Endodermal cell (in vitro differentiated cells): ENCODE results near the gene UNK. TPM values are rescaled to one million over a fixed set of nuclear protein-coding genes. Genes with fewer than 3 reads are reported as not detected.
"Not testable (repeated sequence)": the region's sequence is repeated elsewhere in the genome, so short reads cannot be mapped to it uniquely, and the experiment has no call there.

Experiments
- DNase-seq: peaks from one replicate; pipeline ENCODE4 v3.0.0-alpha.2; 2017
- H3K27ac ChIP-seq: 2 replicates; pipeline ENCODE4 v1.5.1; 2013; ENCODE audit warnings: mild to moderate bottlenecking, low read depth, low read length, moderate library complexity
- H3K27me3 ChIP-seq: 2 replicates; pipeline ENCODE4 v1.6.1; 2013; ENCODE audit warnings: mild to moderate bottlenecking, low read length, moderate library complexity; ENCODE audit not compliant: insufficient read depth, control insufficient read depth, poor library complexity, severe bottlenecking
- H3K36me3 ChIP-seq: 2 replicates; pipeline ENCODE4 v1.7.0; 2013; ENCODE audit warnings: mild to moderate bottlenecking, low read length, moderate library complexity; ENCODE audit not compliant: control insufficient read depth, insufficient read depth
- H3K4me1 ChIP-seq: one replicate; pipeline ENCODE4 v1.7.0; 2013; ENCODE audit warnings: low read length; ENCODE audit not compliant: control insufficient read depth, insufficient read depth
- H3K4me3 ChIP-seq: 2 replicates; pipeline ENCODE4 v1.5.1; 2013; ENCODE audit warnings: mild to moderate bottlenecking, low read length, moderate library complexity
- H3K9ac ChIP-seq: 2 replicates; pipeline ENCODE4 v1.6.1; 2013; ENCODE audit warnings: mild to moderate bottlenecking, low read length, moderate library complexity; ENCODE audit not compliant: poor library complexity, severe bottlenecking; ENCODE audit errors: extremely low read depth
- H3K9me3 ChIP-seq: 2 replicates; pipeline ENCODE4 v1.6.1; 2013; ENCODE audit warnings: mild to moderate bottlenecking, low read length, moderate library complexity; ENCODE audit not compliant: control insufficient read depth
- H3K27ac Mint-ChIP-seq: 2 replicates; pipeline ENCODE4 v1.8.0; 2020; ENCODE audit warnings: mixed read lengths
- H3K27me3 Mint-ChIP-seq: 2 replicates; pipeline ENCODE4 v1.8.0; 2021; ENCODE audit warnings: mild to moderate bottlenecking, mixed read lengths; ENCODE audit not compliant: insufficient read depth
- H3K36me3 Mint-ChIP-seq: 2 replicates; pipeline ENCODE4 v1.8.0; 2020; ENCODE audit warnings: low read depth, mixed read lengths
- H3K4me1 Mint-ChIP-seq: 2 replicates; pipeline ENCODE4 v1.8.0; 2020; ENCODE audit warnings: mixed read lengths
- H3K4me3 Mint-ChIP-seq: 2 replicates; pipeline ENCODE4 v1.8.0; 2020; ENCODE audit warnings: mild to moderate bottlenecking, moderate library complexity, mixed read lengths
- H3K9me3 Mint-ChIP-seq: 2 replicates; pipeline ENCODE4 v1.8.0; 2020; ENCODE audit warnings: mild to moderate bottlenecking, mixed read lengths
- WGBS, 2 experiments: methylation state at CpG; one replicate each; pipeline versions ENCODE4 v1.1.5 to v1.1.7; 2013; ENCODE audit warnings: missing lambda C conversion rate in 2 of 2, mixed read lengths in 1 of 2; ENCODE audit not compliant: insufficient coverage in 1 of 2, insufficient read length in 1 of 2; 5-methylcytosine and 5-hydroxymethylcytosine counted together
- total RNA-seq, 2 donors: library from RNA; stranded (reverse); fragmentation: NEBNext Ultra II Directional in 1 of 2; extraction: Animal tissue kit (Norgen Biotek cat#: 25700) in 1 of 2; gene quantifications; 2 replicates in 1 of 2; 3 replicates in 1 of 2; pipeline ENCODE4 v1.2.1, GENCODE V29; 2021
- TF ChIP-seq, protein P1 (sequence below): fragments of 200-600 bp; sonication (generic); conservative IDR thresholded peaks from 2 replicates; pipeline ENCODE4 v1.5.0; 2021; ENCODE audit warnings: antibody characterized with exemption, mild to moderate bottlenecking

UNK gene
- total RNA-seq, 2 donors from 2014 or later = 38.0 to 39.0 TPM

DNA sequence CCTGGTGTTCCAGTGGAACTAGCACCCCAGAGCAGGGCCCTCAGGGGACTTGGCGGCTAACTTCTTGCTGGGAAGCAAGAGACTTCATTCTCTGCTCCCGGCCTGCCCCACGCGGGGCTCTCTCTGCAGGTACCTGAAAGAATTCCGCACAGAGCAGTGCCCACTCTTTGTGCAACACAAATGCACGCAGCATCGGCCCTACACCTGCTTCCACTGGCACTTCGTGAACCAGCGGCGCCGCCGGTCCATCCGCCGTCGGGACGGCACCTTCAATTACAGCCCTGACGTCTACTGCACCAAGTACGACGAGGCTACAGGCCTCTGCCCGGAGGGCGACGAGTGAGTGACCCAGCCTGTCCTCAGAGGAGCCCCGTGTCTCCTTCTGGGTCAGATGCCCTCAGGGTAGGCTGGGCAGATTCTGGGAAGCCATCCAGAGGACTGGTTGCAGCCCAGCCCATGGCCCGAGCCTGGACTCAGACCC is 25.1 kb downstream of the UNK start:
- Histone ChIP-seq H3K4me3 (no peak overlapping the region), H3K27me3 (no peaks in the 10 kb centered on the region), H3K27ac (peak overlapping the region; percentile 49), H3K9me3 (no peaks in the 10 kb centered on the region), H3K36me3 (peaks cover 41% of the 10 kb centered on the region), H3K4me1 (no peaks in the 10 kb centered on the region), H3K9ac (no peak overlapping the region)
- Mint-ChIP-seq H3K36me3 (peaks cover 25% of the 10 kb centered on the region), H3K4me1 (no peaks in the 10 kb centered on the region), H3K4me3 (no peak overlapping the region), H3K27ac (no peak overlapping the region), H3K9me3 (no peaks in the 10 kb centered on the region), H3K27me3 (no peaks in the 10 kb centered on the region)
- DNase-seq = peak; percentile 45
- TF ChIP-seq, protein P1, sequence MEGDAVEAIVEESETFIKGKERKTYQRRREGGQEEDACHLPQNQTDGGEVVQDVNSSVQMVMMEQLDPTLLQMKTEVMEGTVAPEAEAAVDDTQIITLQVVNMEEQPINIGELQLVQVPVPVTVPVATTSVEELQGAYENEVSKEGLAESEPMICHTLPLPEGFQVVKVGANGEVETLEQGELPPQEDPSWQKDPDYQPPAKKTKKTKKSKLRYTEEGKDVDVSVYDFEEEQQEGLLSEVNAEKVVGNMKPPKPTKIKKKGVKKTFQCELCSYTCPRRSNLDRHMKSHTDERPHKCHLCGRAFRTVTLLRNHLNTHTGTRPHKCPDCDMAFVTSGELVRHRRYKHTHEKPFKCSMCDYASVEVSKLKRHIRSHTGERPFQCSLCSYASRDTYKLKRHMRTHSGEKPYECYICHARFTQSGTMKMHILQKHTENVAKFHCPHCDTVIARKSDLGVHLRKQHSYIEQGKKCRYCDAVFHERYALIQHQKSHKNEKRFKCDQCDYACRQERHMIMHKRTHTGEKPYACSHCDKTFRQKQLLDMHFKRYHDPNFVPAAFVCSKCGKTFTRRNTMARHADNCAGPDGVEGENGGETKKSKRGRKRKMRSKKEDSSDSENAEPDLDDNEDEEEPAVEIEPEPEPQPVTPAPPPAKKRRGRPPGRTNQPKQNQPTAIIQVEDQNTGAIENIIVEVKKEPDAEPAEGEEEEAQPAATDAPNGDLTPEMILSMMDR = no peak
- 96 to 97% methylated on average over 17 to 24 of the region's 24 CpGs for WGBS, 2 experiments

GRCh38 chr17:75810216-75810615 is 25.6 kb downstream of the UNK start:
- H3K4me1 Mint-ChIP-seq = no peaks in the 10 kb centered on the region
- H3K9me3 ChIP-seq = no peaks in the 10 kb centered on the region
- peaks cover 46% of the 10 kb centered on the region for H3K36me3 ChIP-seq
- peaks cover 26% of the 10 kb centered on the region for H3K36me3 Mint-ChIP-seq
- no peak overlapping the region for H3K4me3 ChIP-seq
- H3K9ac ChIP-seq = no peak overlapping the region
- H3K4me1 ChIP-seq = no peaks in the 10 kb centered on the region
- H3K27me3 Mint-ChIP-seq = no peaks in the 10 kb centered on the region
- DNase-seq = peak; percentile 58
- no peaks in the 10 kb centered on the region for H3K27me3 ChIP-seq
- TF ChIP-seq, protein P1 = no peak
- H3K27ac Mint-ChIP-seq = no peak overlapping the region
- no peak overlapping the region for H3K27ac ChIP-seq
- H3K4me3 Mint-ChIP-seq = no peak overlapping the region
- 98 to 100% methylated on average over 2 to 5 of the region's 5 CpGs for WGBS, 2 experiments
- no peaks in the 10 kb centered on the region for H3K9me3 Mint-ChIP-seq

GRCh38 chr17:75810756-75811155 is 26.1 kb downstream of the UNK start:
- 94% methylated on average over 11 of the region's 11 CpGs for WGBS, 2 experiments
- H3K4me3 ChIP-seq, H3K27ac Mint-ChIP-seq, H3K9me3 ChIP-seq, H3K27me3 ChIP-seq, DNase-seq, H3K4me1 ChIP-seq, H3K9ac ChIP-seq, H3K4me1 Mint-ChIP-seq, H3K27ac ChIP-seq, H3K9me3 Mint-ChIP-seq, H3K4me3 Mint-ChIP-seq, H3K27me3 Mint-ChIP-seq: not testable (repeated sequence)
- peaks cover 46% of the 10 kb centered on the region for H3K36me3 ChIP-seq
- peaks cover 24% of the 10 kb centered on the region for H3K36me3 Mint-ChIP-seq

GRCh38 chr17:75811174-75811573 is 26.6 kb downstream of the UNK start:
- TF ChIP-seq, protein P1 = no peak
- Mint-ChIP-seq H3K9me3 (no peaks in the 10 kb centered on the region), H3K36me3 (peaks cover 27% of the 10 kb centered on the region), H3K4me3 (no peak overlapping the region), H3K4me1 (no peaks in the 10 kb centered on the region), H3K27ac (no peak overlapping the region), H3K27me3 (no peaks in the 10 kb centered on the region)
- Histone ChIP-seq H3K36me3 (peaks cover 46% of the 10 kb centered on the region), H3K9ac (no peak overlapping the region), H3K4me3 (no peak overlapping the region), H3K27me3 (no peaks in the 10 kb centered on the region), H3K4me1 (no peaks in the 10 kb centered on the region), H3K9me3 (no peaks in the 10 kb centered on the region), H3K27ac (no peak overlapping the region)
- no peak for DNase-seq
- WGBS, 2 experiments = 95% methylated on average over 7 of the region's 7 CpGs
